ENCODE data around the gene HNRNPDL.
"Not testable (repeated sequence)": the region's sequence is repeated elsewhere in the genome, so short reads cannot be mapped to it uniquely, and the experiment has no call there.

HNRNPDL gene

GRCh38 chr4:82430193-82430963, at the start of gene HNRNPDL, which contains the start of gene ENOPH1:
TSS of gene HNRNPDL (minus strand) at chr4:82430462. CDS start at chr4:82429690, 772 bp downstream.
TSS of gene ENOPH1 (plus strand) at chr4:82430590. CDS start at chr4:82430830, 240 bp downstream.
- peak; percentile 95 for DNase-seq (ENCODE audit: low spot score)

GRCh38 chr4:82479562-82479961, 49.3 kb upstream of the HNRNPDL start:
- no peak for DNase-seq (ENCODE audit: low spot score)

DNA sequence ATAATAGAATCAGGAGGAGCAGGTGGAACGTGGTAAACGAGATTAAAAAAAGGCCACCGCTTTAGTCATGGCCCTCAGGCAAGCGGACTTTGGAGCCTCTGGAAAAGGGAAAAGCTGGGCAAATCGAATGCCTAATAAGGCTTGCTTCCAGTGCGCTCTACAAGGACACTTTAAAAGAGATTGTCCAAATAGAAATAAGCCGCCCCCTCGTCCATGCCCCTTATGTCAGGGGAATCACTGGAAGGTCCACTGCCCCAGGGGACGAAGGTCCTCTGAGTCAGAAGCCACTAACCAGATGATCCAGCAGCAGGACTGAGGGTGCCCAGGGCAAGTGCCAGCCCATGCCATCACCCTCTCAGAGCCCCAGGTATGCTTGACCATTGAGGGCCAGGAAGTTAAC, 47.2 kb upstream of the HNRNPDL start:
- not testable (repeated sequence) for DNase-seq (ENCODE audit: low spot score)

GRCh38 chr4:82475931-82476330, 45.7 kb upstream of the HNRNPDL start:
- DNase-seq (ENCODE audit: low spot score): not testable (repeated sequence)

GRCh38 chr4:82473621-82474164, 43.4 kb upstream of the HNRNPDL start:
- no peak for DNase-seq (ENCODE audit: low spot score)

DNA sequence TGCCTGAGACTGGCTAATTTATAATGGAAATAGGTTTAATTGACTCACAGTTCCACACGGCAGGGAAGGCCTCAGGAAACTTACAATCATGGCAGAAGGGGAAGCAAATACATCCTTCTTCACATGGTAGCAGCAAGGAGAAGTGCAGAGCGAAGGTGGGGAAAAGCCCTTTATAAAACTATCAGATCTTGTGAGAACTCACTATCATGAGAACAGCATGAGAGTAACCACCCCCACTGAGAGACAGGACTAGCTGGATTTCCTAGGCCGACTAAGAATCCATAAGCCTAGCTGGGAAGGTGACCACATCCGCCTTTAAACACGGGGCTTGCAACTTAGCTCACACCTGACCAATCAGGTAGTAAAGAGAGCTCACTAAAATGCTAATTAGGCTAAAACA, 42.8 kb upstream of the HNRNPDL start:
- DNase-seq (ENCODE audit: low spot score): not testable (repeated sequence)

DNA sequence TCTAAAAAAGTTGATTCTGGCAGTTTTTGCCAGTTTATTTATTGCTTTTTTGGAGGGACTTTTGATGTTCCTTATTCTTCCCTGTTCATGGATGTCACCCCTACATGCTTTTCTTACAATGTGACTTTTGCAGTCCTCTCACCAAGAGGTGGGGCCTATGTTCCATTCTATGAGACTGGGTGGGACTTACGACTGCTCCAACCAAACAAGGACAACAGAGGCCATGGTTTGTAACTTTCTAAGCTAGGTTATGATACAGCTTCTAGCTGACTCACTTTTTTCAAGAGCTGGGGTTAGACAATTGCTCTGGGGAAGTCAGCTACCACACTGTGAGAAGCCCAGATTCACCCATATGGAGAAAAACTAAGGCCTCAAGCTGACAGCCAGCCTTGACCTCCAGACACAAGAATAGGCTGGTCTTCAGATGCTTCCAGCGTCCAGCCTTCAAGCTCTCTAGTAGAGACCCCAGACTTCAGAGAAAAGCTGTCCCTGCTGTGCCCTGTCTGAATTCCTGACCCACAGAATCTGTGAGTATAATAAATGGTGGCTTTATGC, 39.6 kb upstream of the HNRNPDL start:
- no peak for DNase-seq (ENCODE audit: low spot score)

DNA sequence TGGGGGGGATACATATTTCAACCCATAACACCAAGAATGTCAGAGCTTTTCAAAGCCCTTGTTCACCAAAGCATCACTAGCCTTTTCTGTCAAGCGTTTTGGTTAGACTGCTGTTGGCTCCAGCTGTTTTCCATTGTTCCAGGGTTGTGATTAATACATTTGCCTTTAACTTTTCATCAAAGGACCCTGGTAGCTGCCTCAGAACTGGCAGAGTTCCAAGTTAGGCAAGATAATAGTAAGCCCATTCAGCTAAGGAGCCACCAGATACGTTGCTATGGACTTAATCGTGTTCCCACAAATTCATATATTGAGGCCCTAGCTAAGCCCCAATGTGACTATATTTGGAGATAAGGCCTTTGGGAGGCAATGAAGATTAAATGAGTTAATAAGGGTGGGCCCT, 37.2 kb upstream of the HNRNPDL start:
- no peak for DNase-seq (ENCODE audit: low spot score)

DNA sequence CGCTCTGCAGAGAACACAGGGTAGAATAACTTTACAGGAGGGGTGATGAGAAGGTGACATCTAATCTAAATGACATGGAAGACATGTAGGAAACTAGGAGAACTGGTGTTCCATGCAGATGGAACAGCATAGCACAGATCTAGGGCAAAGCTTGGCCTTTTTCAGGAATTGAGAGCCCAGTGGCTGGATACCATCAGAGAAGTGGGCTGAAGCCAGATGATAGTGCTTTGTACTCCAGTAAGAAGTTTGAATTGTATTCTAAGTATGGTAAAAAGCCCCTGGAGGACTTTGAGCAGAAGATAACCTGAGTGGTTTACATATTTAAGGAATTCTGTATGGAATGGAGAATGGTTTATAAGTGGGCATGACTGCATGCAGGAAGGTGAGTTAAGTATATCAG, 33.0 kb upstream of the HNRNPDL start:
- DNase-seq (ENCODE audit: low spot score): no peak

DNA sequence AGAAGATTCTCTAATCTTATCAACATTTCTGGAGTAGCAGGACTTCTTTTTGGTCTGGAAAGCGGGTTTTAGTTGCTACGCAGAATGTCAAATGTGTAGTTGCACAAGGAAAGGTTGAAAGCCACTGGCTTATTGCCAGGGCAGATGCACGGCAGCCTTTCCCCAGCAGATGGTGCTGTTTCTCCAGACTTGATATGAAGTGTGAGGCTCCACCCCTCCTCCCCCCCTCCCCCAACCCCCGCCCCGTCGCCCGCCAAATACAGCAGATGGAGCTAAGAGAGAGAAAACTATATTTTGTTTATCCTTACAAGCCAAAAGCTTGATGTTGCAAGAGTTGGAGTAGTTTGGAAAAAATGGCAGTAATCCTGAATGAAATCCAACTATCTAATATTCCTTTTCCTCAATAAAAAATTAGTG, 32.2 kb upstream of the HNRNPDL start:
- DNase-seq (ENCODE audit: low spot score): peak; percentile 90

DNA sequence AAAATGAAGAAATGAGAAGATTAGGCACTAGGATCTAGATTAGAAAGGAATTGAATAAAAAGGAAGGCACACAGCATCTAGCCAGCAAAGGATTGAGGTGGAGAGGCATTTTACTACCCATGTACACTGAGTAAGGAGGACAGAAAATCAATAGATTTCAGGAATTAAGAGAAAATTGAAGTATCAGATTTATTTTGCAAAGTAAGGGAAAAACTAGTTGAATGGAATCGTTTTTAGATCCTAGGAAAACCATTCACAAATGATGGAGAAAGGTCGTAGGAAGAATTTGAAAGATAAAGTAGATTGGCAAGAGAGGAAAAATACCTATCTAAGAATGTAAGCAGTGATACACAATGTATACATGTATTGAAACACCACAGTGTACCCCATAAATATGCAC, 31.4 kb upstream of the HNRNPDL start:
- no peak for DNase-seq (ENCODE audit: low spot score)

DNA sequence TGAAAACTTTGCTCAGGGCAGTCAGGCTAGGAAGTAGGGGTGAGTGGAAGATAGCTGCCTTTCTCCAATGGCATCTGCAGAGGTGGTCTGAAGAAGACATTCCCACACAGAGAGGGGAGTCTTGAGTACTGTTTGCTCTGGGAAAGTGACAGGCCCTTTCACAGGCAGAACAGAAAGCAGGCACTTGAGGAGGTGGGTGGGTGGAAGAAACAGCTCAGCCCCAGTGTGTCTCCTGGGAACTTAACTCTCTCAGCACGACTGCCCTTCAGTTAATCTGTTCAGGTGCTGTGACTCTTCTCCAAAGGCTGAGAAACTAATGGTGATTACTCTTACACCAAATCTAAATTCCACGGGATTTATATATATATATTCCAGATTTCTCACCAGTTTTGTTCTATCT, 28.5 kb upstream of the HNRNPDL start:
- DNase-seq (ENCODE audit: low spot score): peak; percentile 39

DNA sequence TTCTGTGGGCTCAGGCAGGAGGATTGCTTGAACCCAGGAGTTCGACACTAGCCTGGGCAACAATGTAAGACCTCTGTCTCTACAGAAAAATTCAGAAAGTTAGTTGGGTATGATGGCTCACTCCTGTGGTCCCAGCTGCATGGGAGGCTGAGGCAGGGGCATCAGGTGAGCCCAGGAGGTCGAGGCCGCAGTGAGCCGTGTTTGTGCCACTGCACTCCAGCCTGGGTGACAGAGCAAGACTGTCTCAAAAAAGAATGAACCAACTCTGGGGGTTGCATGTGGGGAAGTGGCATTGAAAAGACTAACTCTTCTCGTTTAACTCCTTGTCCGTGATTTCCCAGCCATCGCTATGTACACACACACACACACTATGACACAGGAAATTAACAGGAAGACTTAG, 27.0 kb upstream of the HNRNPDL start:
- DNase-seq (ENCODE audit: low spot score): no peak

- no peak for DNase-seq (ENCODE audit: low spot score)
Measured at GRCh38 chr4:82452026-82452425, 21.8 kb upstream of the HNRNPDL start.

DNA sequence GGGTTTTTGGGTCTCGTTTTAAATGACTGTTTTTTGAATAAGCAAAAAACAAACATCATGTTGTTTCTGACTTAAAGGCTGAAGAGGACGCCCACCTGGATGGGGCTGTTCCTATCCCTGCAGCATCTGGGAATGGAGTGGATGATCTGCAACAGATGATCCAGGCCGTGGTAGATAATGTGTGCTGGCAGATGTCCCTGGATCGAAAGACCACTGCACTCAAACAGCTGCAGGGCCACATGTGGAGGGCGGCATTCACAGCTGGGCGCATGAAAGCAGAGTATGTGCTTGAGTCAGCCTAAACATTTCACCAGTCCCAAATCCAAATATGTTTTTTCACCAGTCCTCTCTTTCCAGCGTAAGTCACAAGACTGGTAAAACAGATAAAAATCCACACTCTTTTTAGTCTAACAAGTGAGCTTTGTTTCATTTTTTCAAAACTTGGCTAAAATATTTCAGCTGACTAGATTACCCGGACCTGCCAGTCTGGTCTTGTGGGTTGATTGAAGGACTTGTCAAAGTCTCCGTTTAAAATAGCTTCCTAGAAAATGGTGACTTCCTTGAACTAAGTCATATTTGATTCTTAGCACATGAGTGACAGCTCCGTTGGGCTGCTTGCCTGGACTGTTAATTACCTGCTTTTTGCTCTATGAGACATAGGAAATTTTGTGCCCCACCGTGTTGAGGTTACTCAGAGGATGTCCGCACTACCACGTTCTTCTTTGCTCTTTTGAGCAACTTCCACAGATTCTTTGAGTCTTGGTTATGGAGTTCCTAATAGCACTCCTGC, 20.9 kb upstream of the HNRNPDL start:
- no peak for DNase-seq (ENCODE audit: low spot score)

DNA sequence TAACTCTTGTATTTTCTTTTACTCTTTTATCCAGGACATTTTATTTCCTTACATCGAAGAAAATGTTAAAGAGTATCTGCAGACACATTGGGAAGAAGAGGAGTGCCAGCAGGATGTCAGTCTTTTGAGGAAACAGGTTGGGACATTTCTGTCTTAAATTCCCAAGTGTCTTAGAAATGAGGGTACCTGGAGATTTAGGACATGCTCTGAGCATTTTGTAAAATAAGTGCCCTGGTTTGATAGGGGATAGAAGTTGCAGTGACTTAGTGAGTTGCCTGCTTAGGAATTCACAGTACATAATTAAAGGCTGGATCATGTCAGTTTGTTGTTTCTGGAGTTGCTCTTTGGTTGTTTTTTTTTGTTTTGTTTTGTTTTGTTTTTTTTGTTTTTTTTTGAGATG, 17.6 kb upstream of the HNRNPDL start:
- no peak for DNase-seq (ENCODE audit: low spot score)

- no peak for DNase-seq (ENCODE audit: low spot score)
Measured at GRCh38 chr4:82439088-82439487, 8.8 kb upstream of the HNRNPDL start.

GRCh38 chr4:82437285-82438005, 7.2 kb upstream of the HNRNPDL start:
- no peak for DNase-seq (ENCODE audit: low spot score)

DNA sequence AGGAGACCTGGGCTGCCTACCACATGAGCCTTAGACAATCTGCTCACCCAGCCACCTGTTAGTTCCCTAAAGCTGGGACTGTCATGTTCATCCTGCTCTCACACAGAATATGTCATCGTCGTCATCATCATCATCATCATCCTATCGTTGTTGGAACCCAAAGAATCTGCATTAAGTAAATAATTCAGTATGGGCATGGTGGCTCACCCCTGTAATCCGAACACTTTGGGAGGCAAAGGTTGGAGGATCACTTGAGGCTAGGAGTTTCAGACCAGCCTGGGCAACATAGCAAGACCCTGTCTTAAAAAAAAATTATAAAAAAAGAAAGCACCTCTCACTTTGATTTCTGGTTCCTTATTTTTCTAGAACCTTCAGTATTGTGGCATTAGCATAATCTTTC, 6.5 kb upstream of the HNRNPDL start:
- DNase-seq (ENCODE audit: low spot score): no peak

DNA sequence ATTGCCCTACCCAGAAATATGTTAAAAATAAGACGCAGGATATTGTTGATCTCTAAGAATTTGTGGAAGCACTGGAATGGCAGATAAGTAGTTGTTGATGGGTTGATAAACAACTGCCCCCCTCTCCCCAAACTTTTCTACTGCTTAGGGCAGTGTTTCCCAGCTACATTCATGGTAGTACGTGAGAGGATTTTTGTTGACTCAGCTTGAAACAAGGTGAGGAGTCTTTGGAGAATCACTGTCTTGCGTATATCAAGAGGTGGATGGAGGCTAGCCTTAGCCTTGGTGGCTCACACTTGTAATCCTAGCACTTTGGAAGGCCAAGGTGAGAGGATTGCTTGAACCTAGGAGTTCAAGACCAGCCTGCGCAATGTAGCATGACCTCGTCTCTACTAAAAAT, 5.9 kb upstream of the HNRNPDL start:
- no peak for DNase-seq (ENCODE audit: low spot score)

DNA sequence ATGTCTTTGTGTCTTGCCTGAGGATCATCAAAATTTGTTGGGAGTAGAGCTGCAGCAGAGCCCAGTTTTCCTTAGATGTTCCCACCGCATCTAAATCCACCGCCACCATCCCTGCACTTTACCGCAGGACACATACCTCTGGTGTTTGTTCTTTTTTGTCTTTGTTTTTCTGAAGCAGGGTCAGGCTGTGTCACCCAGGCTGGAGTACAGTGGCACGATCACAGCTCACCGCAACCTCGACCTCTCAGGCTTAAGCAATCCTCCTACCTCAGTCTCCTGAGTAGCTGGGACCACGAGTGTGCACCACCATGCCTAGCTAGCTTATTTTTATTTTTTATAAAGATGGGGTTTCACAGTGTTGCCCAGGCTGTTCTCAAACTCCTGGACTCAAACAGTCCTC, 4.7 kb upstream of the HNRNPDL start:
- no peak for DNase-seq (ENCODE audit: low spot score)

DNA sequence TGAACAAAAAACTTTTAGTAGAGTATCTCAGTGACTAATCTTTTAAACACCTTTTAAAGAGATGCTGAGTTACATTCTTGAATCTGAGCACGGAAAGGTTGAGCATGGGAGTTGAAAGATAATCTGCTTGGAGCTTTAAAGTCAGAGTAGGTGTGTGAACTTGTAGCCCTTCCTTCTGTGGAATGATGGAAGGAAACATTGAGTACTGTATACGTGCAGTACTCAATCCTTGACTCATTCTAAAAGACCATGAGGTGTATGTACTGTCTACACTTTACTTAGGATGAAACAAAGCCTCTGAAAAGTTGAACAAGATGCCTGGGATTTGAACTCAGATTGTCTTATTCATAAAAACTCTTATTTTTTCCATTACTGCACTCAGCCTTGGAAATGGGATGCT, 3.5 kb upstream of the HNRNPDL start:
- DNase-seq (ENCODE audit: low spot score): no peak

All from D341Med (cell line).